Measurements from ENCODE around the gene RICTOR.

DNA sequence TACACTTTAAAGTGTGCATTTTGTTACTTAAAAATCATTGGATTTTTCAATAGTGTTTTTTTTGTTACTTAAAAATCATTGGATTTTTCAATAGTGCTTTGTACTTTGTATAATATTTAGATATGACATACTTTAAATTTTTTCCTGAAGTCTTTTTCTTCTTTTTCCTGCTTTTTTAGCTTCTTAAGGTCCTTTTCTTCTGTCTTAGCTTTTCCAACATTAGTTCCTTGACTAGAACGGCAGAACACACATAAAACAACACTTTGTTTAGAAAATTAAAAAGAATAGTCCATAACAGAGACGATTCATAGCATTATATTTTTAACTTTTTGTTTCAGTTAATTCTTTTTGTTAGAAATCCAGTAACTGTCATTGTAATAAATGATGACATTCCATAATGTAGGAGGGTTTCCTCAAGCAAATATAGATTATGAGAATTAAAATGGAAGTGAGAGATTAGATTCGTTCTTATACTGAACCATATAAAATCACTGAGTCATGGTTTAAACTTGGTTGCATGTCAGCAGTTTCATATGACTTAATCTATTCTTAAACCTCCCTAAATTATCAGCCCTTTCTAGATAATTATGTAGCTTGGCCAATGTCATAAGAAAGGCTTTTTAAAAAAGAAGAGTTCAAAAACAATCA, 45.3 kb upstream of the RICTOR start:
- TF ChIP-seq CTCF (IDR thresholded peaks at IDR 0.05) (no peak), EZH2 (IDR thresholded peaks at IDR 0.05) (no peak)

Measured in neural progenitor cell (in vitro differentiated cells).